Liver (tissue), 9 donors: ENCODE results near the gene CEP97. TPM values are rescaled to one million over a fixed set of nuclear protein-coding genes. Genes with fewer than 3 reads are reported as not detected.

Source experiments
- DNase-seq: peaks from one replicate; pipeline ENCODE4 v3.0.0-alpha.2; 2017; ENCODE audit warnings: low spot score
- H3K27ac ChIP-seq, 2 donors: one replicate each; pipeline ENCODE4 v1.7.0; 2013; ENCODE audit warnings: inconsistent platforms in 2 of 2, low read length in 2 of 2, control low read depth in 1 of 2, low read depth in 1 of 2, mild to moderate bottlenecking in 1 of 2
- H3K27me3 ChIP-seq, 4 donors: one replicate each; pipeline versions ENCODE4 v1.6.1 to v1.7.0; 2013; ENCODE audit warnings: low read length in 3 of 4, inconsistent platforms in 1 of 4, mild to moderate bottlenecking in 1 of 4, moderate library complexity in 1 of 4; ENCODE audit not compliant: control insufficient read depth in 4 of 4, insufficient read depth in 4 of 4
- H3K36me3 ChIP-seq, 4 donors: one replicate each; pipeline versions ENCODE4 v1.6.1 to v1.7.0; 2013; ENCODE audit warnings: low read length in 3 of 4, mild to moderate bottlenecking in 3 of 4, low read depth in 1 of 4, moderate library complexity in 1 of 4; ENCODE audit not compliant: control insufficient read depth in 4 of 4, insufficient read depth in 3 of 4
- H3K4me1 ChIP-seq, 4 donors: one replicate each; pipeline versions ENCODE4 v1.6.1 to v1.7.0; 2013; ENCODE audit warnings: low read length in 3 of 4, mild to moderate bottlenecking in 3 of 4, moderate library complexity in 1 of 4; ENCODE audit not compliant: control insufficient read depth in 4 of 4, insufficient read depth in 4 of 4
- H3K4me3 ChIP-seq, 3 donors: one replicate each; pipeline versions ENCODE4 v1.6.1 to v1.7.0; 2013; ENCODE audit warnings: low read length in 3 of 3, control low read depth in 1 of 3, low read depth in 1 of 3, mild to moderate bottlenecking in 1 of 3
- H3K9ac ChIP-seq, 2 donors: one replicate each; pipeline ENCODE4 v1.7.0; 2013; ENCODE audit warnings: low read length in 2 of 2, mild to moderate bottlenecking in 2 of 2, moderate library complexity in 2 of 2, control low read depth in 1 of 2, low read depth in 1 of 2
- H3K9me3 ChIP-seq, 4 donors: one replicate each; pipeline versions ENCODE4 v1.6.1 to v1.7.0; 2013; ENCODE audit warnings: low read length in 3 of 4; ENCODE audit not compliant: control insufficient read depth in 4 of 4
- CTCF ChIP-seq: fragments of 150-350 bp; IDR thresholded peaks from 2 replicates; pipeline ENCODE4 v1.5.1; 2017; ENCODE audit warnings: improper control_type of control experiment, low read depth, low read length; ENCODE audit not compliant: missing input control
- EGR1 ChIP-seq, 2 donors: IDR thresholded peaks; 2 replicates each; pipeline ENCODE4 v1.6.1; 2016 to 2018; ENCODE audit warnings: antibody characterized with exemption in 2 of 2, low read depth in 2 of 2
- FOXA1 ChIP-seq: IDR thresholded peaks from 2 replicates; pipeline ENCODE4 v1.6.1; 2016; ENCODE audit warnings: antibody characterized with exemption
- FOXA2 ChIP-seq: IDR thresholded peaks from 2 replicates; pipeline ENCODE4 v1.6.1; 2016; ENCODE audit warnings: antibody characterized with exemption
- GABPA ChIP-seq, 2 donors: IDR thresholded peaks in 1 of 2; conservative IDR thresholded peaks in 1 of 2; 2 replicates each; pipeline ENCODE4 v1.6.1; 2016; ENCODE audit warnings: antibody characterized with exemption in 2 of 2, mild to moderate bottlenecking in 1 of 2, moderate library complexity in 1 of 2
- HNF4A ChIP-seq, 2 donors: conservative IDR thresholded peaks; 2 replicates each; pipeline ENCODE4 v1.6.1; 2016; ENCODE audit warnings: antibody characterized with exemption in 2 of 2, mild to moderate bottlenecking in 2 of 2
- HNF4G ChIP-seq: IDR thresholded peaks from 2 replicates; pipeline ENCODE4 v1.6.1; 2016; ENCODE audit warnings: antibody characterized with exemption
- JUND ChIP-seq, 2 donors: IDR thresholded peaks; 2 replicates each; pipeline ENCODE4 v1.6.1; 2016; ENCODE audit warnings: antibody characterized with exemption in 2 of 2
- MAX ChIP-seq: IDR thresholded peaks from 2 replicates; pipeline ENCODE4 v1.6.1; 2016; ENCODE audit warnings: antibody characterized with exemption
- NR2F2 ChIP-seq: IDR thresholded peaks from 2 replicates; pipeline ENCODE4 v1.6.1; 2016; ENCODE audit warnings: antibody characterized with exemption
- RAD21 ChIP-seq, 2 donors: IDR thresholded peaks; 2 replicates each; pipeline ENCODE4 v1.6.1; 2016; ENCODE audit warnings: antibody characterized with exemption in 2 of 2, mild to moderate bottlenecking in 2 of 2
- RXRA ChIP-seq, 2 donors: IDR thresholded peaks; 2 replicates each; pipeline ENCODE4 v1.6.1; 2017 to 2018; ENCODE audit warnings: antibody characterized with exemption in 2 of 2, mild to moderate bottlenecking in 1 of 2
- SP1 ChIP-seq: IDR thresholded peaks from 2 replicates; pipeline ENCODE4 v1.6.1; 2018; ENCODE audit warnings: antibody characterized with exemption, mild to moderate bottlenecking
- TAF1 ChIP-seq: conservative IDR thresholded peaks from 2 replicates; pipeline ENCODE4 v1.6.1; 2016; ENCODE audit warnings: antibody characterized with exemption, mild to moderate bottlenecking
- YY1 ChIP-seq: IDR thresholded peaks from 2 replicates; pipeline ENCODE4 v1.6.1; 2016; ENCODE audit warnings: antibody characterized with exemption, mild to moderate bottlenecking
- ZBTB33 ChIP-seq: IDR thresholded peaks from 2 replicates; pipeline ENCODE4 v1.6.1; 2016; ENCODE audit warnings: antibody characterized with exemption
- WGBS: extraction: QIAGEN DNeasy Blood & Tissue Kit; methylation state at CpG from one replicate; pipeline ENCODE4 v1.1.7; 2013; 5-methylcytosine and 5-hydroxymethylcytosine counted together
- polyA plus RNA-seq, 2 donors: library from polyadenylated mRNA; stranded (reverse) in 1 of 2; unstranded in 1 of 2; fragments of 200-250 nt in 1 of 2; fragments of >200 nt in 1 of 2; fragmentation: Nextera tagmentation in 1 of 2; extraction: Ambion mirVana in 1 of 2; gene quantifications; one replicate each; pipeline versions ENCODE4 v1.2.1 to v1.2.3, GENCODE V29; 2013 to 2015
- total RNA-seq, 2 donors: library from RNA; depleted of rRNA; stranded (reverse); fragments of >200 nt; gene quantifications; one replicate each; pipeline ENCODE4 v1.2.3, GENCODE V29; 2014
- TF ChIP-seq, protein P1 (sequence below): IDR thresholded peaks from 2 replicates; pipeline ENCODE4 v1.6.1; 2016; ENCODE audit warnings: antibody characterized with exemption, mild to moderate bottlenecking
- TF ChIP-seq, protein P2 (sequence below): IDR thresholded peaks from 2 replicates; pipeline ENCODE4 v1.6.1; 2016; ENCODE audit warnings: antibody characterized with exemption
- donor health status: healthy.
- donor health status: healthy.
- donor health status: healthy.
- donor health status: healthy.
- donor health status: healthy.

CEP97 gene
- total and polyA plus RNA-seq, 4 donors, result 0.57 to 8.3 (median 2.1) TPM

- no peaks in the 10 kb centered on the region for H3K9me3 ChIP-seq
- peaks cover 2 to 15% (median 6%) of the 10 kb centered on the region in 4 donors for H3K36me3 ChIP-seq
- 95% methylated on average over 4 of the region's 4 CpGs for whole genome bisulfite sequencing
- H3K27me3 ChIP-seq, result no peaks in the 10 kb centered on the region
- no peak overlapping the region for H3K4me3 ChIP-seq
- H3K9ac ChIP-seq, result no peak overlapping the region
- H3K27ac ChIP-seq, result no peak overlapping the region
- DNase-seq, result no peak
- TF ChIP-seq SP1 (no peak), EGR1 (IDR thresholded peaks at IDR 0.05; ENCODE audit: low read depth in 2 of 2) (no peak), FOXA2 (no peak), YY1 (no peak), RXRA (IDR thresholded peaks at IDR 0.05) (no peak), JUND (IDR thresholded peaks at IDR 0.05) (no peak), NR2F2 (no peak), MAX (no peak), CTCF (no peak), RAD21 (IDR thresholded peaks at IDR 0.05) (no peak), ZBTB33 (no peak), GABPA (IDR thresholded peaks at IDR 0.05 in 1 of 2, conservative IDR thresholded peaks at IDR 0.05 in 1 of 2) (no peak), HNF4G (no peak), FOXA1 (no peak), HNF4A (conservative IDR thresholded peaks at IDR 0.05) (no peak), TAF1 (no peak)
- TF ChIP-seq, protein P1, sequence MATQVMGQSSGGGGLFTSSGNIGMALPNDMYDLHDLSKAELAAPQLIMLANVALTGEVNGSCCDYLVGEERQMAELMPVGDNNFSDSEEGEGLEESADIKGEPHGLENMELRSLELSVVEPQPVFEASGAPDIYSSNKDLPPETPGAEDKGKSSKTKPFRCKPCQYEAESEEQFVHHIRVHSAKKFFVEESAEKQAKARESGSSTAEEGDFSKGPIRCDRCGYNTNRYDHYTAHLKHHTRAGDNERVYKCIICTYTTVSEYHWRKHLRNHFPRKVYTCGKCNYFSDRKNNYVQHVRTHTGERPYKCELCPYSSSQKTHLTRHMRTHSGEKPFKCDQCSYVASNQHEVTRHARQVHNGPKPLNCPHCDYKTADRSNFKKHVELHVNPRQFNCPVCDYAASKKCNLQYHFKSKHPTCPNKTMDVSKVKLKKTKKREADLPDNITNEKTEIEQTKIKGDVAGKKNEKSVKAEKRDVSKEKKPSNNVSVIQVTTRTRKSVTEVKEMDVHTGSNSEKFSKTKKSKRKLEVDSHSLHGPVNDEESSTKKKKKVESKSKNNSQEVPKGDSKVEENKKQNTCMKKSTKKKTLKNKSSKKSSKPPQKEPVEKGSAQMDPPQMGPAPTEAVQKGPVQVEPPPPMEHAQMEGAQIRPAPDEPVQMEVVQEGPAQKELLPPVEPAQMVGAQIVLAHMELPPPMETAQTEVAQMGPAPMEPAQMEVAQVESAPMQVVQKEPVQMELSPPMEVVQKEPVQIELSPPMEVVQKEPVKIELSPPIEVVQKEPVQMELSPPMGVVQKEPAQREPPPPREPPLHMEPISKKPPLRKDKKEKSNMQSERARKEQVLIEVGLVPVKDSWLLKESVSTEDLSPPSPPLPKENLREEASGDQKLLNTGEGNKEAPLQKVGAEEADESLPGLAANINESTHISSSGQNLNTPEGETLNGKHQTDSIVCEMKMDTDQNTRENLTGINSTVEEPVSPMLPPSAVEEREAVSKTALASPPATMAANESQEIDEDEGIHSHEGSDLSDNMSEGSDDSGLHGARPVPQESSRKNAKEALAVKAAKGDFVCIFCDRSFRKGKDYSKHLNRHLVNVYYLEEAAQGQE, result no peak
- TF ChIP-seq, protein P2, sequence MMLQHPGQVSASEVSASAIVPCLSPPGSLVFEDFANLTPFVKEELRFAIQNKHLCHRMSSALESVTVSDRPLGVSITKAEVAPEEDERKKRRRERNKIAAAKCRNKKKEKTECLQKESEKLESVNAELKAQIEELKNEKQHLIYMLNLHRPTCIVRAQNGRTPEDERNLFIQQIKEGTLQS, result no peak
- H3K4me1 ChIP-seq, result no peaks in the 10 kb centered on the region
These were observed 7.8 kb downstream of the CEP97 start for GRCh38 chr3:101732240-101732641.
